K562 (cell line): Measurements from ENCODE around the gene UBAP1L. TPM values are rescaled to one million over a fixed set of nuclear protein-coding genes. Genes with fewer than 3 reads are reported as not detected.

Experiments
- ATAC-seq: fragments of 200-7000 bp; cut with Tn5 transposase; 3 replicates; pipeline ENCODE4 v1.9.1; 2020; ENCODE audit warnings: moderate library complexity
- BruUV-seq: library from RNA; stranded (reverse); fragments of 400-500 nt; replicated peaks from 2 replicates; lab custom pipeline; 2021; lab: Mats Ljungman, UMichigan
- CTCF ChIA-PET: fragments of 300-600 bp; formaldehyde crosslinking; extraction: SDS; loops from one replicate; lab custom pipeline; 2021; ENCODE audit warnings: low intra/inter-chr PET ratio; lab: Yijun Ruan, JAX
- POLR2A ChIA-PET: fragments of 300-600, 350-650 bp; sonication (Branson Sonifier 250); formaldehyde crosslinking; extraction: SDS; loops from one replicate; lab custom pipeline; 2021; ENCODE audit warnings: antibody characterized with exemption, inconsistent platforms; lab: Yijun Ruan, JAX
- DNase-seq, 4 experiments: peaks; one replicate each; pipeline versions ENCODE4 v3.0.0 to v3.0.0-alpha.2; 2011 to 2018; ENCODE audit warnings: low spot score in 3 of 4, mixed read lengths in 3 of 4; ENCODE audit errors: extremely low read depth in 1 of 4
- FAIRE-seq: peaks from 2 replicates; lab custom pipeline; 2011; peaks lifted over from hg19 to GRCh38; lab: Jason Lieb, UNC
- H2AFZ ChIP-seq: 2 replicates; pipeline ENCODE4 v1.6.0; 2011; ENCODE audit warnings: low read depth, low read length, control low read depth, inconsistent platforms
- H3K27ac ChIP-seq: fragments of 200-600 bp; 3 replicates; pipeline ENCODE4 v1.8.0; 2011; ENCODE audit warnings: low read depth, mild to moderate bottlenecking, control low read depth, inconsistent platforms, low read length, moderate library complexity, mixed read lengths; ENCODE audit errors: extremely low read depth
- H3K27me3 ChIP-seq, 2 experiments: fragments of 300-600 bp in 1 of 2; 2 replicates in 1 of 2; 3 replicates in 1 of 2; pipeline versions ENCODE4 v1.6.0 to v1.8.0; 2011; ENCODE audit warnings: inconsistent platforms in 2 of 2, low read length in 2 of 2, mild to moderate bottlenecking in 1 of 2, mixed read lengths in 1 of 2, moderate library complexity in 1 of 2; ENCODE audit not compliant: control insufficient read depth in 2 of 2, insufficient read depth in 2 of 2
- H3K36me3 ChIP-seq: fragments of 300-600 bp; 3 replicates; pipeline ENCODE4 v1.8.0; 2011; ENCODE audit warnings: mild to moderate bottlenecking, low read length, inconsistent platforms; ENCODE audit not compliant: control insufficient read depth, insufficient read depth
- H3K4me1 ChIP-seq, 2 experiments: fragments of 200-600 bp in 1 of 2; replicated peaks in 1 of 2; 2 replicates in 1 of 2; 3 replicates in 1 of 2; pipeline versions ENCODE4 v1.5.1 to v1.8.0; 2011; ENCODE audit warnings: inconsistent platforms in 2 of 2, low read length in 2 of 2, mild to moderate bottlenecking in 1 of 2, mixed read lengths in 1 of 2, moderate library complexity in 1 of 2; ENCODE audit not compliant: control insufficient read depth in 2 of 2, insufficient read depth in 2 of 2
- H3K4me2 ChIP-seq: 2 replicates; pipeline ENCODE4 v1.6.1; 2011; ENCODE audit warnings: low read length, control low read depth, inconsistent platforms, mixed read lengths; ENCODE audit not compliant: insufficient read depth
- H3K4me3 ChIP-seq: fragments of 200-600 bp; sonication (generic), shearing (Covaris generic); 2 replicates; pipeline ENCODE4 v1.5.1; 2016; ENCODE audit warnings: control low read depth, inconsistent platforms
- H3K79me2 ChIP-seq: fragments of 200-600 bp; 3 replicates; pipeline ENCODE4 v1.8.0; 2011; ENCODE audit warnings: low read length, inconsistent platforms; ENCODE audit not compliant: control insufficient read depth, insufficient read depth
- H3K9ac ChIP-seq, 2 experiments: 2 replicates each; pipeline versions ENCODE4 v1.6.0 to v1.6.1; 2011; ENCODE audit warnings: low read depth in 2 of 2, low read length in 2 of 2, control low read depth in 1 of 2, inconsistent platforms in 1 of 2, mild to moderate bottlenecking in 1 of 2, mixed read lengths in 1 of 2; ENCODE audit not compliant: insufficient read depth in 1 of 2
- H3K9me1 ChIP-seq: one replicate; pipeline ENCODE4 v1.6.0; 2011; ENCODE audit warnings: inconsistent platforms, mild to moderate bottlenecking, low read length, moderate library complexity; ENCODE audit not compliant: control insufficient read depth, insufficient read depth
- H3K9me3 ChIP-seq: replicated peaks from 2 replicates; pipeline ENCODE4 v1.5.1; 2011; ENCODE audit warnings: low read depth, low read length, inconsistent platforms; ENCODE audit not compliant: control insufficient read depth, insufficient read depth
- H4K20me1 ChIP-seq: replicated peaks from 2 replicates; pipeline ENCODE4 v1.6.1; 2011; ENCODE audit warnings: low read length, inconsistent platforms, mixed read lengths; ENCODE audit not compliant: control insufficient read depth, insufficient read depth
- BRF2 ChIP-seq: IDR thresholded peaks from 3 replicates; pipeline ENCODE4 v1.6.1; 2011; ENCODE audit warnings: borderline replicate concordance, mild to moderate bottlenecking; ENCODE audit not compliant: insufficient read length, insufficient read depth
- ELK1 ChIP-seq: sonication (generic); formaldehyde crosslinking; IDR thresholded peaks from 2 replicates; pipeline ENCODE4 v1.8.1; 2022; ENCODE audit warnings: missing genetic modification reagents
- ESRRB ChIP-seq: fragments of 250-450 bp; sonication (Bioruptor Pico); IDR thresholded peaks from 2 replicates; pipeline ENCODE4 v1.5.0; 2020; ENCODE audit warnings: mild to moderate bottlenecking, moderate library complexity, borderline replicate concordance
- ETV1 ChIP-seq: fragments of 450-650 bp; conservative IDR thresholded peaks from 2 replicates; pipeline ENCODE4 v1.6.1; 2016; ENCODE audit warnings: missing genetic modification characterization, control low read depth, low read depth, missing compliant biosample characterization
- FIP1L1 ChIP-seq: fragments of 200-400 bp; formaldehyde crosslinking; IDR thresholded peaks from 2 replicates; pipeline ENCODE4 v1.6.1; 2018; ENCODE audit warnings: mild to moderate bottlenecking, low read depth, low read length; ENCODE audit not compliant: poor library complexity, severe bottlenecking
- FOXK2 ChIP-seq, 2 experiments: fragments of 450-650 bp; IDR thresholded peaks in 1 of 2; conservative IDR thresholded peaks in 1 of 2; 2 replicates each; pipeline ENCODE4 v1.6.1; 2016; ENCODE audit warnings: low read depth in 2 of 2, mild to moderate bottlenecking in 1 of 2
- MTF1 ChIP-seq: fragments of 250-450 bp; sonication (Bioruptor Pico); IDR thresholded peaks from 2 replicates; pipeline ENCODE4 v1.9.0; 2021; ENCODE audit warnings: moderate library complexity, mild to moderate bottlenecking, inconsistent platforms, borderline replicate concordance
- NFE2L1 ChIP-seq: fragments of 450-650 bp; IDR thresholded peaks from 2 replicates; pipeline ENCODE4 v1.6.1; 2016; ENCODE audit warnings: missing genetic modification characterization, low read depth, mild to moderate bottlenecking, missing compliant biosample characterization, moderate library complexity, borderline replicate concordance
- NR1H2 ChIP-seq: sonication (generic); formaldehyde crosslinking; IDR thresholded peaks from 2 replicates; pipeline ENCODE4 v1.4.0; 2020; ENCODE audit warnings: mild to moderate bottlenecking, missing genetic modification reagents
- RBM34 ChIP-seq: fragments of 200-400 bp; formaldehyde crosslinking; IDR thresholded peaks from 2 replicates; pipeline ENCODE4 v1.6.1; 2018; ENCODE audit warnings: low read length, borderline replicate concordance; ENCODE audit not compliant: insufficient read depth
- RBM39 ChIP-seq: fragments of 200-400 bp; formaldehyde crosslinking; optimal IDR thresholded peaks from 2 replicates; pipeline ENCODE3; 2018; ENCODE audit warnings: low read depth, low read length
- SPI1 ChIP-seq: IDR thresholded peaks from 2 replicates; pipeline ENCODE4 v1.6.1; 2011; ENCODE audit warnings: low read depth, low read length, control low read depth, borderline replicate concordance
- SRSF3 ChIP-seq: fragments of 200-400 bp; formaldehyde crosslinking; IDR thresholded peaks from 2 replicates; pipeline ENCODE4 v1.6.1; 2016; ENCODE audit warnings: mild to moderate bottlenecking, low read length, moderate library complexity; ENCODE audit not compliant: insufficient read depth
- XRCC4 ChIP-seq: IDR thresholded peaks from one replicate; pipeline ENCODE4 v1.6.1; 2011; ENCODE audit not compliant: insufficient read depth, insufficient read length; ENCODE audit errors: extremely low read depth
- ZNF212 ChIP-seq: fragments of 450-650 bp; formaldehyde crosslinking; IDR thresholded peaks from 2 replicates; pipeline ENCODE4 v1.4.0; 2020; ENCODE audit warnings: mild to moderate bottlenecking
- ZNF347 ChIP-seq: fragments of 450-650 bp; formaldehyde crosslinking; IDR thresholded peaks from 2 replicates; pipeline ENCODE4 v1.4.0; 2020; ENCODE audit warnings: low read depth, mild to moderate bottlenecking, moderate library complexity
- ZNF644 ChIP-seq: fragments of 200-800 bp; sonication (Bioruptor generic); IDR thresholded peaks from 2 replicates; pipeline ENCODE4 v1.6.1; 2016; ENCODE audit warnings: low read depth, missing genetic modification characterization, missing compliant biosample characterization
- ZNF780A ChIP-seq: fragments of 250-450 bp; sonication (Bioruptor Pico); IDR thresholded peaks from 2 replicates; pipeline ENCODE4 v1.5.0; 2021; ENCODE audit warnings: mild to moderate bottlenecking
- whole genome bisulfite sequencing: fragments of 100-300 bp; shearing (Covaris generic); methylation state at CpG from one replicate; pipeline ENCODE4 v1.1.6; 2016; ENCODE audit warnings: low coverage, mixed read lengths; ENCODE audit not compliant: insufficient coverage; ENCODE audit errors: missing lambda C conversion rate; 5-methylcytosine and 5-hydroxymethylcytosine counted together
- in situ Hi-C: fragments of 300-500 bp; cut with MboI; formaldehyde crosslinking; loops from 4 replicates; pipeline ENCODE4 v1.15.0; 2018; ENCODE audit warnings: inconsistent platforms, mixed read lengths
- intact Hi-C: fragments of 100-400 bp; cut with micrococcal nuclease; formaldehyde crosslinking; loops from 2 replicates; pipeline ENCODE4 v1.14.2; 2022
- polyA plus RNA-seq, 8 experiments: library from polyadenylated mRNA; depleted of rRNA in 4 of 8; stranded (reverse) in 5 of 8; unstranded in 3 of 8; fragments of >200 nt; fragmentation: Nextera tagmentation in 2 of 8; fragmentation: Illumina TruSeq in 1 of 8; extraction: Ambion mirVana in 2 of 8; extraction: Trizol in 1 of 8; gene quantifications; 2 replicates each; pipeline versions ENCODE4 v1.2.1 to v1.2.3, GENCODE V29; 2011 to 2014; ENCODE audit warnings: inconsistent platforms in 1 of 8, missing spikeins in 1 of 8
- total RNA-seq, 7 experiments: library from RNA; depleted of rRNA in 6 of 7; stranded (reverse); fragments of >200 nt in 6 of 7; fragmentation: Illumina TruSeq in 2 of 7; extraction: Trizol in 2 of 7; gene quantifications; 2 replicates each; pipeline versions ENCODE4 v1.2.1 to v1.2.3, GENCODE V29; 2011 to 2021; ENCODE audit warnings: low replicate concordance in 1 of 7
- TF ChIP-seq, protein P1 (sequence below): fragments of 450-650 bp; formaldehyde crosslinking; IDR thresholded peaks from 2 replicates; pipeline ENCODE4 v1.4.0; 2022; ENCODE audit warnings: missing genetic modification characterization

The UBAP1L gene
- total and polyA plus RNA-seq, 9 of the 15 experiments (the other 6 are each of a cell fraction or from before 2014, with no cell fraction given): 0.16 to 0.71 (median 0.41) TPM; not detected in 2

GRCh38 chr15:65134538-65134937 is 19.5 kb upstream of the UBAP1L start:
- in situ Hi-C loops (no loop called here), intact Hi-C loops (no loop called here)
- Histone ChIP-seq H3K27ac (peak overlapping the region; percentile 76; the same call in 1 of the 3 replicates), H3K9ac (peak overlapping the region; percentile 85 to 87; a peak in 3 of 4 replicates), H3K9me3 (0 out of 2 replicates have a peak, but pooled peaks cover 2% of the 10 kb centered on the region), H4K20me1 (peaks cover 4% of the 10 kb centered on the region; the same call in 1 of the 2 replicates), H2AFZ (peak overlapping the region; percentile 98; the same call in 1 of the 2 replicates), H3K4me3 (peak overlapping the region; percentile 88), H3K9me1 (no peaks in the 10 kb centered on the region), H3K79me2 (peaks cover 38% of the 10 kb centered on the region), H3K4me1 (peaks cover 3 to 17% of the 10 kb centered on the region in 2 experiments; a peak in 3 of 5 replicates), H3K27me3 (no peaks in the 10 kb centered on the region), H3K4me2 (peak overlapping the region; percentile 94), H3K36me3 (peaks cover 13% of the 10 kb centered on the region; the same call in 2 of the 3 replicates)
- ChIA-PET CTCF (no interaction called here), POLR2A (interaction anchor here (0.9 to 1.6 kb wide), 3 partner anchors 10 to 1037 kb away, joined by 3 to 5 read pairs (median 4); partner anchors contain the start of gene RNU5B-1)
- BruUV-seq: no TSS peak
- FAIRE-seq (no peak), DNase-seq (no peak), ATAC-seq (no peak)
- 75% methylated on average over 7 of the region's 8 CpGs for WGBS
- TF ChIP-seq MTF1 (CRISPR knock-in tag) (no peak), FOXK2 (conservative IDR thresholded peaks at IDR 0.05 in 1 of 2, IDR thresholded peaks at IDR 0.05 in 1 of 2; ENCODE audit: low read depth in 2 of 2) (no peak), SPI1 (no peak), RBM34 (no peak), FIP1L1 (no peak), SRSF3 (no peak), XRCC4 (no peak), ZNF347 (CRISPR knock-in tag) (no peak), BRF2 (no peak), NR1H2 (no peak), NFE2L1 (no peak), ZNF780A (CRISPR knock-in tag) (no peak), ESRRB (CRISPR knock-in tag) (no peak), ZNF644 (no peak), ELK1 (no peak), ZNF212 (no peak), ETV1 (no peak), RBM39 (no peak)
- TF ChIP-seq, protein P1, sequence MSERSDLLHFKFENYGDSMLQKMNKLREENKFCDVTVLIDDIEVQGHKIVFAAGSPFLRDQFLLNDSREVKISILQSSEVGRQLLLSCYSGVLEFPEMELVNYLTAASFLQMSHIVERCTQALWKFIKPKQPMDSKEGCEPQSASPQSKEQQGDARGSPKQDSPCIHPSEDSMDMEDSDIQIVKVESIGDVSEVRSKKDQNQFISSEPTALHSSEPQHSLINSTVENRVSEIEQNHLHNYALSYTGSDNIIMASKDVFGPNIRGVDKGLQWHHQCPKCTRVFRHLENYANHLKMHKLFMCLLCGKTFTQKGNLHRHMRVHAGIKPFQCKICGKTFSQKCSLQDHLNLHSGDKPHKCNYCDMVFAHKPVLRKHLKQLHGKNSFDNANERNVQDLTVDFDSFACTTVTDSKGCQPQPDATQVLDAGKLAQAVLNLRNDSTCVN (CRISPR knock-in tag): no peak
